ENCODE results near the gene ZMYND10.
"Not testable (repeated sequence)": the region's sequence is repeated elsewhere in the genome, so short reads cannot be mapped to it uniquely, and the experiment has no call there.

Gene ZMYND10

DNA sequence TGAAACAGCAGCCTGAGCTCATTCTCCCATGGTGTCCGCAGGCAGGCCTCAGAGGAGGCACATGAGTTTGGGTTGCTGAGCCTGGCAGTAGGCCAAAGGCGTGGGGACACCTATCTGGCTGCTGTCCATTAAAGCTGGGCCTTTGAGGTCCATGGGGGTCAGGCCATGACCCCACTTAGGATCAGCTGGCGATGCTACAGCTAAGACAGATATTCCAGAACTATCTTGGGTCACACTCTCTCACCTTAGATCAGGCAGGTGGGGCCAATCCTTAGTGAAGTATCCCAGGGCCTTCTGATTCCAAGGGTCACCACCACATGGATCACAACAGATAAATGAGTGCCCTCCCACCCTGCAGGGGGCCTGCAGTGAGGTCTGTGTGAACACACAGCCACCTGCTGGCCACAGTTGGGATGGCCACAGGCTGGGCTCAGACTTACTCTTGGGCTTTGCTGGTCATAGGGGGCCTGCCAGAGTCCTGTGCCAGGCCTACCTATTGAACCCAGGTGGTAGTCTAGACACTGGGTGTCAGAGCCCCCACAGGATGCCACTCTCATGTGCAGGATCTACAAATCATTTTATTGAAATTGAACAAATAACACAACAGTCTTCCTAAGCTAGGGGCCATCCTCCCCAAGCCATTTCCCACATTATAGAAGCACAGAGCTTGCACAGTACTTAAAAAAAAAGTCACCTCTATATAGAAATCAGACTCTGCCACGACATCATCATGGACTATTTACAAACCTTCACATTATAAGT, 21.0 kb downstream of the ZMYND10 start:
- DNase-seq = peak; percentile 74

DNA sequence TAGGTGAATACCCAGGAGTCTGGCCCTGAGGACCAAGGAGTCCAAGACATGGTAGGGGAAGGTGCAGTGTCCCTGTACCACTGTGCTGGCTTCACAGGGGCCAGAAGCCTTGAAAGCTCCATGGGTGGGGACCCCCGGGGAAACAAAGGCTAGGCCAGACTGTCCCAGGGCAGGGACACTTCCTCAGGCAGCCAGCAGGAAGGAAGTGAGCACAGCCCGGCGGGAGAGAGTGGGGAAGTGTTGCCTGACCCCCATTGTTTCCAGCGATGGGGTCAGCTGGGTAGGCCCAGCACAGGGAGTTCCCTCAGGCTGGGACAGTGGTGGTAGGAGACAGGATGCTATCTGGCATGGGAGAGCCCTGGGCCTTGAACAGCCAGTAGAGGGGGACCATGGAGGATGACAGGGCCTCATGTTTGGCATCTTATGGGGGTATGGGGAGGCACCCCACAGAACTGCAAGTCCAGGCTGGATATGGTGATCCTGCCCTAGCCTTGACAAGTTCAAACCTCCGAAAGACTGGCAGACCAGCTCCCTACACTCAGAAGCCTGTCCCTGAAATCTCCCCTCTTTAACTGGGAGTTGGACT, 21.8 kb downstream of the ZMYND10 start:
- no peak for DNase-seq

DNA sequence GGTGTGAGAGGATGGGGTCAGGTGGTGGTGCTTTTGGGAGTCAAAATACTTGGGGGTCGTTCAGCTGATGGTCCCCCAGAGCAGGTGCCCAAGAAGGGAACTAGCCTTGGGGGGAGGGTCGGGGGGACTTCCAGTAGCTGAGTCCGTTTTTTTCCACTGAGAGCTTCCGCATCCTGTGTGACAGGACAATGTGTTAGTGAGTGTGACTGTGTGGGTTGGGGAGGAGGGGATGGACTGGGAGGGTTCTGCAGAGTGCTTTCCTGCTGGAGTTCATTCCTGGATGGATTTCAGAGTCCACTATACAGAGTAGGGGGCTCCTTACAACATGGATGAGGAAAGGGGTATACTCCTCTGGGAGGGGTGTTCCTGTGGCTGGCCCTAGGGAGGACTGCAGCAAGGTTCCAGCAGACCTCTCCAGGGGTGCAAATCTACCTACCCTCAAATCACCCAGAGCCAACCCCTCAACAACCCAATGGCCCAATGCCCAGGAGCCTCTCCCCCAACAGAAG, 22.4 kb downstream of the ZMYND10 start:
- no peak for DNase-seq

DNA sequence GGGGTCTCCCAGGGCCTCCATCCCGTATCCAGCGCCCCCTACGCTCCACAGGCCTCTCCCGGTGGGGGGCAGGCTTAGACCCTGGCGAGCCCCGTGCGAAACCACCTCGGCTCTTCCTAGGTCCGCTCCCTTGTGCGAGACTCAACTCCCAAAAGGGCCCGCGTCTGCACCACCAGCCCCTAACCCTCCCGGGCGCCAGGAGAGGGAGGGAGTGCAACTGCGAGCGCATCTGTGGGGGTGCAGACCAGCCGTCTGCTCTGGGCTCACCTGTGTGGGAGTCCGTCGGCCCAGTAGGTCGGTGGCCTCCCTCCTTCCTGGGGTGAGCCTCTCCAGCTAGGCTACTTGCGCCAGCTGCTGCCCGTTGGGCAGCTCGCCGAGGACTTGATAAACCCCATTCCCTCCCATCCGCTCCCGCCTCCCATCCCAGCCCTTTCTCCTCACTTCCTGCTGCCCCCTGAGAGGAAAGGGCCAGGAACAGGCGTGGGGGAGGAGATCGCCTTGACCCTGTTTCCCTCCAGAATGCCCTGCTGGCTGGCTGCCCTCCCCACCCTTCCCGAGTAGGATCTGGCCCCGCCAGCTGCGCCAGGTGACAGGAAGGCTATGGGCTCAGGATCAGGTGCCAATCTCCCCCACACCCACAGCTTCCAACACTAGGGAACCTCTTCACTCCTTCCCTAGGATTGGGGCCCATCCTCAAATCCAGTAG, 23.0 kb downstream of the ZMYND10 start, which contains the start of gene HYAL2:
TSS of gene HYAL2 (minus strand) at position 360 of the 706 bp plus-strand sequence. CDS start 2,256 bp downstream, outside the sequence.
- DNase-seq = no peak

DNA sequence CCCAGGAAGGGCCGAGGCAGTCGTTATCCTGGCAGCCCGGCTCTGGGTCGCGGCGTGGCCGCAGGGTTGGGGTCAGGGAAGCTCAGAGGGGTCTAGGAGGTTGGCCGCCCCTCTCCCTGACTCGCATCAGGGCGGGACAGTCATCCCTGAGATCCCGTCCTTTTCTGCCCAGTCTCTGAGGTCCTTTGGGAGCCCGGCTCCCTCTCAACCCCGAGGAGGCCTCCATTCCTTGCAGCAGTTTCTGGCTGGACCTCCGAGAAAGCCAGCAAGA, 23.5 kb downstream of the ZMYND10 start:
- DNase-seq = no peak

DNA sequence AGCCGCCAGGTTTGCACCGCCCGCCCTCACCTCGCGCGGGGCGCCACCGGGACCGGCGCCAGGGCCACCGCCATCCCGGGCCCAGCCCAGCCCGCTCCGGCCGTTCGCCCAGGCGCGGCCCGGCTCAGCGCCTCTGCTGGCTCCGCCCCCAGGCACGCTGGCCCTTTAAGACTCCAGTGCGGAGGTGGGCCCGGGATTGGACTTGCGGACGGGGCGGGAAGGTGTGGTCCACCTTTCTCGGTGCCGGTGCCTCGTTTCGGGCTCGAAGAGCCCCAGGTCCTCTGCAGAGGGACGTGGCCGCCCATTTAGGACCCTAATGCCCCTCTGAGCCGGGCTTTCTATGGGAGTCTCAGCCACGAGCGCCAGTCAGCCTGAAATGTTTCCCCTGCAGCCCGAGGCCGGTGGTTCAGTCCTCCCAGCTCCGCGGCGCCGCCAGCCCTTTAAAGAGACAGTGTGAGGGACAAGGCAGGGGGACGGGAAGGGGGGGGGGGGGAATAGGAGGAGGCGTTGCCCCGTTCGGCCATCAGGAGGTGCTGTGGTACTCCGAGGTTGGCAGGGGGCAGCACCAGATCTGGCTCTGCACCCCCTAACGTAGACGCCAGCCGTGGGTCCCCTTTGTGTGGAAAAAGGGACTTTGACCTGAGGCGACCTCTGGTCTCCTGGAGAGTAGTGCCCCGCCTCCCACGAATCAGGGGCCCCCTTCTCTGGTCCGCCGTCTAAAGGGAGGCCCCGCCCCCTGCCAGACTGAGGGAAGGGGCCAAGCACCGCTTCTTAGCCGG, 24.0 kb downstream of the ZMYND10 start:
- peak; percentile 78 for DNase-seq

DNA sequence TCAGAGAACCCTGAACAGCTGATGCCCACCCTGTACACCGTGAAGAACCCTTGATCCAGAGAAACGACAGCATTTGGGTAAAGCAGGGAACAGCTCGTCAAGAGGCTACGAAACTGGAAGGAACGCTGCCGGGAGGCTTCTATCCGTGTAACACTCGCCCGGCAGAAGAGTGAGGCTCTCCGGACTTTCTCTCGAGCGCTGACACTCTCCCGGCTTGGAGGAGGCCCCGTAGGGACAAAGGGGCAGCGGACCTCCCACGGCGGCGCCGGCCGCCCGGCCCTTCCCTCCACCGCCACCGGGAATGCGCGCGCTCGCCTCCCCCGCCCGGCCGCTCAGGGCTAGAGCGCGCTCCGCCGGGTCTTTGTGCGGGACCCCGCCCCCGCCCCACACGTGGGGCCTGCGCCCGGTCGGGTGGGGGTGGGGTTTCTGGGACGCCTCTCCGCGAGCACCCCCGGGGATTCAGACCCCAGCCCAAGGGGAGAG, 24.6 kb downstream of the ZMYND10 start:
- peak; percentile 72 for DNase-seq

DNA sequence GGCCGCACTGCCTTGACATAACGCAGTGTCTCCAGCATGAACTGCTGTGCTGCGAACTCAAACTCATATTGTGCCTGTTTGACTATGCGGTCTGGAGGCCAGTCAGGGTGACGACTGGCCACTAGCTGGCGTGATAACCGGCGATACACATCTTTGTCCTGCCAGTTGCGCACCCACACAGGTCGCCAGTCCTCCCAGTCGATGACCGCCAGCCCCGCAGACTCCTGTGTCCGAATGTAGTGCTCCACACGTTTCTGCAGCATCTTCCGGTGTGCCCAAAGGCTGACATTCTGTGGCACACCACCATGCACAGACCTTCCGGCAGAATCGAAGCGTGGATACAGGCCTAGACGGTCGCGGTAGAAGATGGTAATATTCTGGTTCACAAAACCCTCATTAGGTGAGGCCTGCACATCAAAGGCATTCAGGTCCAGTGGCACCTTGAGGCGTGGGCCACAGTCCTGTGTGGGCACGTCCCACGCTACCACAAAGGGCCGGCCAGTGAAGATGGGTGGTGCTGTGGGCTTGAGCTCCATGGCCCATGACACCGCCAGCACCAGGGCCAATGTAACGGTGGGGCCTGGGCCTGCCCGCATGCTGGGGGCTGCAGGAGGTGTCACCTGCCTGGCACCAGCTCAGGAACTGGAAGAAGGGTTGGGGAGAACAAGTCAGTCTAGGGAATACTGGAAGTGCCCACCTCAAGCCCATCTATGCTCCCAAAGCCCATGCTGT, 25.5 kb downstream of the ZMYND10 start:
- DNase-seq = no peak

DNA sequence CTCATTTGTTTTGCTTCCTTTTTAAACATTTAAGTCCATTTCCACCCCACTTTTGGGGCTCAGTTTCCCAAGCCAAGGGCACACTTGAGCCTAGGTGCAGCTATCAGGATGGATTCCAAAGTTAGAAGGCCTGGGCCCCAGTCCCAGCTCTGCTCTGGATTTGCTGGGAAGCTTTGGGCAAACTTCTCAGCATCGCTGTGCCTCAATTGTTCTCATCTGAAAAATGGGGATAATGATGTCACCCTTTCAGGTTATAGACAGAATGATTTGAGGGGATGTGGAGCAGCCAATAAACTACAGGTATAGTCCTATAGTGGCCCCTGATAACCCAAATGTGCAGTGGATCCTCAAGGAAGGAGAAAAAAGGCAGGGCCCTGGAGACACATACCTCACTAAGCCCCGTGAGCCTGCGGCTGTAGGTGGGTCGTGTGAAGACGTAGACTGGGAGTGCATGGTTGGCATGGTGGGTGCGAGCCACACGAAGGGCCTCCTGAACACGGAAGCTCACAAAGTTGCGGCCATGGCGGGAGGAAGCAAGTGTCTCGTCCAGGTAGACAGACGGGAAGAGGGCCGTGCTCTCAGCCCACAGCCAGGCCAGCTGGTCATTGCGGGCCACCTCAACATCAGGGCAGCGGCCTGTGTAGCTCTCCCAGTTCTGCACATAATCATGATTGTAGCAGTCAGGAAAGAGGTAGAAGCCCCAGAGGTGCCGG, 26.2 kb downstream of the ZMYND10 start:
- DNase-seq = no peak

DNA sequence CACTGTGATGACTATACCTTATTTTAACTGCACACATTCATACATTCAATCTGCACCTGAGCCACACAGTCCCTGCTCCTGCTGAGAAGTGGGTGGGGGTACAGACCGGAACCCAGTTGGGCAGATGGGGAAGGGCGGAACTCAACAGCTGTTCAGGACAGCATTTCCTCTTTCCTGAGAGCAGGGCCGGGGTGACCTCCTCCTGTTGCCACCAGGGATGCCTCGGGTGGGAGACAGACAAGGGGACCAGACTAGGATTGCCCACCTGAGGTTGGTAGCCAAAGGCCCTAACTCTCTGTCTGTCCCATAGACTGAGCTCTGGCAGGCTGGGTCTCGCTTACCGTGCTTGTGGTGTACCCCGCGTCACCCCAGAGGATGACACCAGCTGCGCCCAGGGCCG, 26.9 kb downstream of the ZMYND10 start:
- DNase-seq = no peak

DNA sequence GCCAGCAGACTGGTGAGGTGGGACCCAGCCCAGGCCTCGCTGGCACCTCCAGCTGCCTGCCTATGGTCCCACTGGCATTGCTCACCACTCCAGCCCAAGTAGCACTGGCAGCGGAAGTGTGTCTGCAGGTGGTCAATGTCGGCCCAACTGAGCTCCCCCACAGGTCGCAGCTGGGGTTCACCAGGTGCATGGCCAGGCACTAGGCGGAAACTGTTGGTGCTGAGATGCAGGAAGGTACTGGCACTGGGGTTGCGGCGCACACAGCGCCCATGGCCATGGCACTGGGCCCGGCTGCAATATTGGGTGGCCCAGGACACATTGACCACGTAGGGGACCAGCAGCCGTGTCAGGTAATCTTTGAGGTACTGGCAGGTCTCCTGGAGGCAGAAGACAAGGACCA, 27.4 kb downstream of the ZMYND10 start:
- no peak for DNase-seq

DNA sequence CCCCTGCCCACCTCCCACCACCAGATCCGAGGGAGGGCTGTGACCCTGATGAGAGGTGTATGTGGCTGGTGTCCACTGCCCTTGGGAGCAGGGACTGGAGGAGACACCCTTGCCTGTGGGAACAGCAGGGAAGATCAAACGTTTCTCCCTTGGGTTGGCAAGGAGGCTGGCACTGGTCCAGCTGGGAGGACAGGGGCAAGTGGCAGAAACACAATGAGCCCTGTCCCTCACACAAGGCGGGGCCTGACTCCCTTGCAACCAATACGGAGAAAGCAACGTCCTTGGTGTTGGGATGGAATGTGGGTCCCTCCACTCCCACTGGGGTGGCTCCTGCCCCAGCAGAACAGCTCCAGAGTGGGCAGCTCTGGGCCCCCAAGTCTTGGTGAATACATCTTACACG, 28.2 kb downstream of the ZMYND10 start:
- DNase-seq = no peak

DNA sequence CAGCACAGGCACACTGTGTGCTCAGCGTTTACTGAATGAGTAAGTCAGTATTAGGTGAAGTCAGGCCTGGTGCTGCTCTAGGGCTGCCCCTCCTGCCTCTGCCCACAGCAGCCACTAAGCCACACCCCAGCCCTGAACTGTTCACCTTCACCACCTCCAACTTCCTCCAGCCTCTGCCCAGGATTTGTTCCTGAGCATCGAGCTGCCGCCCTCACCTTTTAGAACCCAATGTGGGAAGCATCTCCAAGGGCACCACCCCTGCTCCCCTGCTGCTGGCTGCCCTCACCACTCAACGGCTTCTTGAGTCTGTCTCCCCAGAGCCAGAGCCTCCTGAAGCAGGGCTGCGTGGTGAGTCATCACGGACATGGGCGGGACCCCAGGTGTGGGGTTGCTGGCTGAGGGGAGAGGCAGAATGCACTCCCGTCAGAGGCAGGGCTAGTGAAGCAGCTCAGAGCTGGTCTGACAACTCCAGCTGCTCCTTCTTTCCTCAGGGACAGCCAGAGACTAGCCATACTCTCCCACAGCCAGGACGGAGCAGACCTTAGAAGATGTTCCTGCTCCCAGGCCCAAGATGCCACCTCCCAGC, 28.8 kb downstream of the ZMYND10 start:
- DNase-seq = no peak

DNA sequence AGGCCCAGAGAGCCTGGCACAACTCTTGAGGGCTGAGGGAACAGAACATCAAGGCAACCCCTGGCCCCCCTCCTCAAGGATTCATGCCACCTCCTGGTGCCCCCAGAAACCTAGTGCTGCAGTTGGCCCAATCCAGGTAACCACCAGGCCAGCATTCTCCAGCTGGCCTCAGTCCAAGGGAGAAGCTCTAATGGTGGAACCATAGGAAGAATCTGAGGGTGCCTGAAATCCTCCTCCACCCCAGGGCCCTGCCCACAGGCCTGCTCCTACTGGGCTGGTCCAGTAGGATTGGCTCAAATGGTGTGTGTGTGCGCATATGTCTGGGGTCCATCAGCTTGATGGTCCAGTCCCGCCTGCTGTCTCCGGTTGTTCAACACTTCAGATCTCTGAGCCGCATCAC, 30.7 kb downstream of the ZMYND10 start:
- DNase-seq = no peak

DNA sequence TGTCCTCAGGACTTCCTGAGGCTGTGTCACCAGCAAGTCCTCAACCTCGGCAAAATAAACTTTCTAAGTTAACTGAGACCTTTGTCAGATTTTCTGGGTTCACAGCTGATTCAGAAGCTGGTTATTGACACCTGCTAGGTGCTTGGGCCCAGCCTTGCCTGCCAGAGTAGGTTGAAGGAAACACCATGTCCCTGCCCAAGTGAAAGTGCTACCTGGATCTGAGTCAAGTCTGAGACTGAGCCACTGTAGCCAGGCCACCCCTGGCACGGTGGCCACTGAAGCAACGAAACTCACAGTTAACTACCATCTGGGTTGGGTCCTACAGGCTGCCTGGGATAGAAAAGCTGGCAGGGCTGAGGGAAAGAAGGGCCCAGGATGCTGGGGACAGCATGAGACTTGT, 31.2 kb downstream of the ZMYND10 start:
- DNase-seq = no peak

DNA sequence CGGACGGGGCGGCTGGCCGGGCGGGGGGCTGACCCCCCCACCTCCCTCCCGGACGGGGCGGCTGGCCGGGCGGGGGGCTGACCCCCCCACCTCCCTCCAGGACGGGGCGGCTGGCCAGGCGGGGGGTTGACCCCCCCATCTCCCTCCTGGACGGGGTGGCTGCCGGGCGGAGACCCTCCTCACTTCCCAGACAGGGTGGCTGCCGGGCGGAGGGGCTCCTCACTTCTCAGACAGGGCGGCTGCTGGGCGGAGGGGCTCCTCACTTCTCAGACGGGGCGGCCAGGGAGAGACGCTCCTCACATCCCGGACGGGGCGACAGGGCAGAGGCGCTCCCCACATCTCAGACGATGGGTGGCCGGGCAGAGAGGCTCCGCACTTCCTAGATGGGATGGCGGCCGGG, 33.5 kb downstream of the ZMYND10 start:
- not testable (repeated sequence) for DNase-seq

DNA sequence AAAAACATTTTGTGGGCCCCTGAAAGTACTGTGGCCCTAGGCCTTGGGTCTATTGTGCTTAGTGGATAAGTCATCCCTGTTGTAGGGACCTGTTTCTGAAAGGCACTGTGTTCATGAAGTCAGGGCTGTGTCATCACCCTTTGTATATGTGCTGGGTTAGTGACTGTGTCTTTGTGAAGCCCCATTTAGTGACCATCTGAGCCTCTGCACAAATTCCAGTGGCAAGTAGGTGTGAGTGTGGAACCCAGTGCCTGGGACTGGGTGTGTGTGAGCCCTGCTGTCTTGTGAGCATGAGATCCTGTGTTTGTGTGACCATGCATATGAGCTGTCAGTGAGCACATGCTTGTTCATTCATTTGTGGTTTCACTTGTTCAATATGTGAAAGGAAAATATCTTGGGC, 40.9 kb downstream of the ZMYND10 start:
- no peak for DNase-seq

DNA sequence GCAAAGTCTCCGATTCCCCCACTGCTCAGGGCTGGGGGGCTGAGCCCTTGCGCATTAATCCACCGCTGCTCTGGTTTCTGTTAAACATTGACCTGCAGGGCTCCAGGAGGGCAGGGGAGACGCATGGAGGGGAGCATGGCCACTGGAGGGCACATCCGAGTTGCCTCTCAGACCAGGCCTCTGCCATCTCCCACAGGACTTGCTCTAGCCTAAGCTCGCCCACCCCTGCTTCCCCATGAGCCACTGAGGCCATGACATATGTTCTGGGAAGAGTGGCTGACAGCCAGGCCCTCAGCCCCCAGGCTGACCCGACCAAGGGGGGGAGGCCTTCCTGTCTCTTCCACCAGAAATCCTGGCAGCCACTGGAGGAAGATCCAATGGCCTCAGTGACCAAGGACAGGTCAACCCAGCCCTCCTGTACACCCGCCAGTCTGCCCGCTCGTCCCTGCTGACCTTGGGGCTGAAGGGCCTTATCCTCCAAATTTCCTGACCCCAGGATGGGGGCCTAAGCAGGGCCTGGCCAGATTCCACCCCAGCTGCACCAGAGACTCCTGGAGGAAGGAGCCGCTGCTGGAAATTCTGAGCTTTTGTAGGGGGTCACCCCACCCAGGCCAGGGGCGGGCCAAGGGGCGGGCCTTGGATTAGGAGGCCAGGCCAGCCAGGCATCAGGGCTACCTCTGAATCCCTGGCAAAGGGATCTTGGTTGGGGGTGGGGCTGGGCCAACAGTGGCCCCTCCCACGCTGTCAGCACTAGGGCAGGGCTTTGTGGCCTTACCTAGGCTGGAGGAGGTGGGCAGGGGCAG, 42.3 kb downstream of the ZMYND10 start, which contains the start of gene HYAL1:
TSS of gene HYAL1 (minus strand) at position 562 of the 803 bp plus-strand sequence. CDS start 618 bp downstream, outside the sequence.
- no peak for DNase-seq

DNA sequence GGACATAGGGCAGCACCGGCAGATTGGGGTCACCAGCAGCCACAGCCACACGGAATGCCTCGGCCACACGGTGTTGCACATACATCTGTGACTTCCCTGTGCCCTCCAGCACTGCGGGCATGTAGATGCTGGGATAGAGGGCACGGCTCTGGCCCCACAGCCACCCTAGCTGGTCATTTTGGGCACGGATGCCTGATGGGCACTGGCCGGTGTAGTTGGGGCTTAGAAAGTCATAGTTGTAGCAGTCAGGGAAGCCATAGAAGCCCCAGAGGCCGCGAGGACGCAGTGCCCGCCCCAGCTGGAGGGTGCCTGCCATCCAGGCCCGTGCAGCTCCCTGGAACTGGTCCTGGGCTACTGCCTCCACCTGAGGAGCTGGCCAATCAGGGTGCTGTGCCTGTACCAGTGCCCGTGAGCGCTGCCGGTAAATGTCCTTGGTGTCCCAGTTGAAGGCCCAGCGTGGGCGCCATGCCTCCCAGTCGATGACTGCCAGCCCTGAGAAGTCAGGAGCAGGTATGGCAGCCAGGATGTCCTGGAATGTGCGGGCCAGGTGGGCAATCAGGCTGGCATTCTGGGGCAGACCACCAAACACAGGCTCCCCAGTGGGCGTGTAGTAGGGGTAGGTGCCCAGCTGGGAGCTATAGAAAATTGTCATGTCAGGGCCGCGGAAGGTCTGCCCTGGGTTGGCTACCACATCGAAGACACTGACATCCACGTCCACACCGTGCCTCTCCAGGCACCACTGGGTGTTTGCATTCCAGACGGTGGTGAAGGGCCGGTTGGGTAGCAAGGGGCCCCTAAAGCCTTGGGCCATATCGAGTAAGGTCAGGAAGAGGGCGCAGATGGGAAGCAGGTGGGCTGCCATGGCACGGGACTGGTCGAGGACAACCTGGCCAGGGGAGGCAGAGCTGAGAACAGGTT, 43.2 kb downstream of the ZMYND10 start:
- no peak for DNase-seq

Data from NCI-H146 (cell line).